Spinal cord (tissue), 10 donors: Measurements from ENCODE around the gene PAX8. TPM values are rescaled to one million over a fixed set of nuclear protein-coding genes. Genes with fewer than 3 reads are reported as not detected.
A peak's percentile ranks its signal among the peaks of the same experiment; 100 is the strongest.
"Not testable (repeated sequence)": the region's sequence is repeated elsewhere in the genome, so short reads cannot be mapped to it uniquely, and the experiment has no call there.

Source experiments
- DNase-seq, 6 donors: peaks; one replicate each; pipeline versions ENCODE4 v3.0.0 to v3.0.0-alpha.2; 2013 to 2015; ENCODE audit warnings: low spot score in 6 of 6, low read depth in 4 of 6
- H3K27ac ChIP-seq: one replicate; pipeline ENCODE4 v1.5.1; 2013; ENCODE audit warnings: low read depth, low read length, control low read depth
- H3K27me3 ChIP-seq: one replicate; pipeline ENCODE4 v1.6.1; 2013; ENCODE audit warnings: low read length; ENCODE audit not compliant: control insufficient read depth, insufficient read depth
- H3K36me3 ChIP-seq: one replicate; pipeline ENCODE4 v1.6.1; 2013; ENCODE audit warnings: low read length; ENCODE audit not compliant: control insufficient read depth, insufficient read depth
- H3K4me1 ChIP-seq: one replicate; pipeline ENCODE4 v1.6.1; 2013; ENCODE audit warnings: low read length; ENCODE audit not compliant: control insufficient read depth, insufficient read depth
- H3K4me3 ChIP-seq: one replicate; pipeline ENCODE4 v1.5.1; 2013; ENCODE audit warnings: low read depth, low read length, control low read depth
- H3K9me3 ChIP-seq: one replicate; pipeline ENCODE4 v1.6.1; 2013; ENCODE audit warnings: low read length; ENCODE audit not compliant: control insufficient read depth, insufficient read depth
- WGBS: methylation state at CpG from one replicate; pipeline ENCODE4 v1.1.5; 2013; ENCODE audit warnings: missing lambda C conversion rate; ENCODE audit not compliant: insufficient coverage; 5-methylcytosine and 5-hydroxymethylcytosine counted together
- long read RNA-seq, 4 donors: transcript quantifications; one replicate each; lab custom pipeline, GENCODE V29; 2026
- polyA plus RNA-seq, 2 donors: library from polyadenylated mRNA; unstranded; fragments of 120-200 nt; gene quantifications; one replicate each; pipeline ENCODE4 v1.2.1, GENCODE V29; 2013; ENCODE audit not compliant: insufficient read length in 2 of 2
- total RNA-seq, 2 donors: library from RNA; depleted of rRNA in 1 of 2; stranded (reverse); fragments of 120-200 nt in 1 of 2; fragments of >200 nt in 1 of 2; gene quantifications; one replicate each; pipeline versions ENCODE4 v1.2.3 to v1.2.4, GENCODE V29; 2013 to 2014
- donor health status: healthy.

PAX8 gene
- total RNA-seq: 1 to 10 TPM; 3.7 to 7.0 TPM
- polyA plus RNA-seq: 10 to 100 TPM; 25.1 to 42.7 TPM
- long read RNA-seq, donor 1, full-length matches to known transcripts: 9 of 14 reads
- long read RNA-seq, donor 1, partial matches to known transcripts: 5 of 14 reads
- long read RNA-seq, donor 1, other reads (novel, unspliced or antisense): 0 of 14 reads
- long read RNA-seq, donor 2: 0 reads
- long read RNA-seq, donor 3, partial matches to known transcripts: 0 of 1 reads
- long read RNA-seq, donor 3, other reads (novel, unspliced or antisense): 0 of 1 reads
- long read RNA-seq, donor 4, partial matches to known transcripts: 0 of 1 reads
- long read RNA-seq, donor 4, other reads (novel, unspliced or antisense): 0 of 1 reads

DNA sequence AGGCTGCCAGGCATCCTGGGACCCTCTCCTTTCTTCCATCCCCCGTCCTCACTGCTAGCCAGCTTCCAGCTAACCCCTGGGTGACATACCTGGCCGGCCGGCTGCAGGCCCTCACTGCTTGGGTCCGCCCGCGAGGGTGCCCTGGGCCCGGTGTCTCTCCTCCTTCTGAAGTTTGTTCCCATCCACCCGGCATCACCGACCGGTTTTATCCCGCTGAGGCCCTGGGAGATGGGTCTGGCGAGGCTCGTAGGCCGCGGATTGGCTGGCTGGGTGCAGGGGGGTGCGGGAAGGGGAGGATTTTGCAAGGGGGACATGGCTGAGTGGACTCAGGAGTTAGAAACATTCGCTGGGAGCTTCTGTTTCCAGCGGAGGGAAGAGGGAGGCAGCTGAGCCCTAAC, at the start of gene PAX8:
Gene PAX8, minus strand, starts transcription at position 180 of the 398 bp plus-strand sequence. CDS start 527 bp downstream, outside the sequence.
- no peak within 1 kb of the TSS for H3K4me3 ChIP-seq
- WGBS: 51% methylated on average over 18 of the region's 18 CpGs
- DNase-seq: peak in 2 of 6 donors; percentile 57 to 94

DNA sequence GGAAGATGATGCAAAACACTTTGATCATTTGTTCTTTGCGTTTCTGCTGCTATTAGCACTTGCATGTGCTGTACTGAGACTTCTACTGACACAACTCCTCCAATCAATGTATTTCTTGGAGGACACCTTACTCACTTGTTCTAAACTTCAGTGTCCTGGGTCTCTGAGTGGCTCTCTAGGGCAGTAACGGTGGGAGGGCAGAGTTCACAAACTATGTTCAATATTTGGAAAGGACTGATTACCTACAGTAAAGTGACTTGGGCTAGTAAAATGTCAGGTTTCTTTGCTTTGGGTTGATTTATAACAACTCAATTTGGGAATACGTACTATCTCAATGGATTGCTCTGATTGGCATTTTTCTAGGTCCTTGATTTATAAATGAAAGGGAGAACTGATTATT, 49.3 kb upstream of the PAX8 start:
- H3K27ac ChIP-seq: no peak overlapping the region
- H3K36me3 ChIP-seq: no peaks in the 10 kb centered on the region
- no peaks in the 10 kb centered on the region for H3K9me3 ChIP-seq
- peaks cover 21% of the 10 kb centered on the region for H3K4me1 ChIP-seq
- no peak for DNase-seq
- no peaks in the 10 kb centered on the region for H3K27me3 ChIP-seq
- H3K4me3 ChIP-seq: no peak overlapping the region
- no CpG with 5 or more reads among the region's 3 CpGs for WGBS

More for the DNA sequence above, at the start of gene PAX8:
- H3K36me3 ChIP-seq: no peaks in the 10 kb centered on the region
- peaks cover 60% of the 10 kb centered on the region for H3K27me3 ChIP-seq
- H3K9me3 ChIP-seq: no peaks in the 10 kb centered on the region
- H3K27ac ChIP-seq: no peak within 1 kb of the TSS
- peaks cover 39% of the 10 kb centered on the region for H3K4me1 ChIP-seq

DNA sequence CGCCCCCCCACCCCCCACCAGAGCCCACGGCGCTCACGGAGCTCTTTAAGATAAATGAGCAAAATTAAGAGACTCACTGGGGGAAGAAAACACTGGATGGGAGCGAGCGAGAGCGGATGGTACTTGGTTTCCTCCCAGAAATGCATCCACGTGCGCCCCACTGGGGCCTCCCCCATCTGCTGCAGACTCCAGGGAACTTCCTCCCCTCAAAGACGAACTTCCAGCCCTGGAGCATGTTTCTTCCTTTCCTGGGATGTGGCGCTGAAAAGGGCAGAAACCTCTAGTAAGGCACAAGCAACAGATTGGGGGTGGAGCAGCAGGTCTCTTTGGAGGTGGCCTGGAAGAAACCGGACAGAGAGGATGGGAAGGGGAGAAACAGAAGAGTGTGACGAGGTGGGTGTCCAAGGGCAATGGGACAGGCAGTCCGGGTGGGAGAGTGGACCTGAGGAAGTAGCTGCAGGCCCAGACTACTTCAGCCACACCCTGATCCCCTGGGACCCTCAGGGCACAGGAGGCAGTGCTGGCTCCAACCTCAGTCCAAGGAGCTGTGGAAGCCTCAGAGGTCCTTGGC, 46.5 kb upstream of the PAX8 start:
- H3K27me3 ChIP-seq, H3K9me3 ChIP-seq, H3K36me3 ChIP-seq, H3K27ac ChIP-seq: not testable (repeated sequence)
- 13% methylated on average over 5 of the region's 14 CpGs for WGBS
- Histone ChIP-seq H3K4me3 (peak overlapping the region; percentile 43), H3K4me1 (peaks cover 22% of the 10 kb centered on the region)
- DNase-seq: peak in 1 of 6 donors; percentile 11

DNA sequence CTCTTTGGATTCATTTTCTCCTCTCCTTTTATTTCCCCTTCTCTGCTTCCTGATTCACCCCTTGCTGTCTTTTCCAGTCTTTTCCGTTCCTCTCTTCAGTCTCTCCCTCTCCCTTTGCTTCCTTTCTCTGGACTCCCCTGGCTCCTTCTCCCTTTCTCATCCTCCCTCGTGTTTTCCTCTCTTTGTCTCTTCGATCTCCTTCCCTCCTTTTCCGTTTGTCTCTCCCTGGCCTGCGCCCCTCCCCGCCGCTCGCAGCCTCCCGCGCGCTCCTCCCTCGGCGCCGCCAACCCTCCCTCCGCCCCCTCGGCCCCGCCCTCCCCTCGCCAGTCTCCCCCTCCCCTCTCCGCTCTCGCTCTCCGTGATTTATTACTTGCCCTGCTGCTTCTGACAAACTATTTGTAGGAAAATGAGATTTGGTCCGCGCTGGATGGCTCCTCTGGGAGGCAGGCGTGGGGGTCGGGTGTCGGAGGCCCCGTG, 46.0 kb upstream of the PAX8 start:
- peak in 4 of 6 donors; percentile 18 to 93 (median 65) for DNase-seq
- peak overlapping the region; percentile 43 for H3K4me3 ChIP-seq
- H3K9me3 ChIP-seq: no peaks in the 10 kb centered on the region
- H3K27me3 ChIP-seq: no peaks in the 10 kb centered on the region
- WGBS: 0% methylated on average over 2 of the region's 27 CpGs
- H3K27ac ChIP-seq: no peak overlapping the region
- H3K4me1 ChIP-seq: peaks cover 22% of the 10 kb centered on the region
- no peaks in the 10 kb centered on the region for H3K36me3 ChIP-seq

DNA sequence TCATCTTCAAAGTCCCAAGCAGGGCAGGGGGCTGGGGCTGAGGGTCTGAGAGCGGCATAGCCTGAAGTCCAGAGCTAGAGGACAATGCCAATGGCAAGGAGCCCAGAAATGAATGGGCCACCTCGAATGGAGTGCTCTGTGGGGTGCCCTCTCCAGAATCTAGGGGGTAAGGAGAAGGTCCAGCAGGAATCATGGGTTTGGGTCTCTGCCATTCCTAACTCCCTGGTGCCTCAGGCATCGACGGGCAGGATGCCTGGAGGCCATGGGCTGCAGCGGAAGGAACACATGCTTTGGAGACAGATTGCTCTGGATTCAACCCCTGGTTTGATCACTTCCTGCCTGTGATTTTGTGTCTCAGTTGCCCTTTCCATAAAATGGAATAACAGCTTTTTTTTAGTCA, 44.4 kb upstream of the PAX8 start:
- not testable (repeated sequence) for H3K4me3 ChIP-seq, H3K9me3 ChIP-seq, H3K36me3 ChIP-seq, H3K27ac ChIP-seq, H3K27me3 ChIP-seq
- H3K4me1 ChIP-seq: peaks cover 22% of the 10 kb centered on the region
- 39% methylated on average over 3 of the region's 5 CpGs for WGBS
- DNase-seq: peak in 1 of 6 donors; percentile 30

DNA sequence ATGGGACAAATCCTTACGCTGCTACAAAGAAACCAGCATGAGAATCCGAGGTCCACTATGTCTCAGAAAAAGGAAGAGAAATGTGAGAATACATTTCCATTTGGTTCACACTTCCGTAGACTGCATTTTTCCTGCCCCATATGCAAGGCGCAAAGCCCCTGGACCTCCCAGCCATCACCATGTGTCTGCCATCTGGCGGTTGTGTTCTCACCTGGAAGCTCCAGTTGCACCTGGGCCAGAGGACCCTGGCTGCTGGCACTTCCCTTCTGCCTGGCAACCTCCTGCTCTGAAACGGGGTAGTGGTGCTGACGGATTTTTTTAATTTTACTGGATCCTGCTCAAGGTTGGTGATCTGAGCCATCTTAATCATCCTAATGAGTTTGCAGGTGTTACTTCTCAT, 41.4 kb upstream of the PAX8 start:
- not testable (repeated sequence) for H3K4me3 ChIP-seq, DNase-seq, H3K9me3 ChIP-seq, H3K27me3 ChIP-seq, H3K27ac ChIP-seq, H3K36me3 ChIP-seq
- WGBS: 90% methylated on average over 4 of the region's 7 CpGs
- peaks cover 17% of the 10 kb centered on the region for H3K4me1 ChIP-seq

DNA sequence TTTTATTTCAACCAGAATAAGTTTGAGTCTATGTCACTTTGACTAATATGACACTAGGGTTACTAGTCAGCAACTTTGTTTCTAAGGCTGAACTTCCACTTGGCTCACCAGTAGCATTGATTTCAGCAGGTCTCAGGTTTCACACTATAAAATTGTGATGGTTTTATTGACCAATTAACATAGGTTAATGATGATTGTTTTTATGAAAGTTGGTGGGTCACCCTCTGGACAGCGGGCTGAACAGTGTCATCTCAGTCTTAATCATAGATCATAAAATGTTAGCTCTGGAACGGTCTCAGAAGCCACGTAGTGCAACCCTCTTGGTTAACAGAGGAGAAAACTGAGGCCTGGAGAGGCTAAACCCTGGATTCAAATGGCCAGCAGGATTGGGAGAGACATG, 40.2 kb upstream of the PAX8 start:
- not testable (repeated sequence) for H3K4me1 ChIP-seq, DNase-seq, H3K9me3 ChIP-seq, H3K4me3 ChIP-seq, H3K27ac ChIP-seq, H3K36me3 ChIP-seq, H3K27me3 ChIP-seq
- no CpG with 5 or more reads among the region's 3 CpGs for WGBS

DNA sequence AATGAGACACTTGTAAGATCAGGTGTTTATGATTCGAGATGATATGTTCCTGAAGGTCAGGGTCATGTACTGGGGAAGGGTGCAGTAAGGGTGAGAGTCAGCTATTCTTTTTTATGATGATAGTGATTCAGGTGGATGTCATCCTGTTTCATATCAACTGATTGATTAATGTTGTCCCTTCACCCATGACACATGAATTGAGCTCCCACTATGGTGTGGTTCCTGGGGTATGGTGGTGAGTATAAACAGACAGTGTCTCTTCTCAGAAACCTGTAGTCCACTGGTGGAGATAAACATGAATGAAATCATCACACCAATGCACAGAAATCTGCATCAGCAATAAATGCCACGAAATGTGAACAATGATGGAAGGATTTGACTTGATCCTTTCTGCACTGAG, 37.4 kb upstream of the PAX8 start:
- no peak for DNase-seq
- H3K36me3 ChIP-seq: no peaks in the 10 kb centered on the region
- 100% methylated on average over 1 of the region's 2 CpGs for WGBS
- H3K27ac ChIP-seq: no peak overlapping the region
- H3K4me1 ChIP-seq: no peaks in the 10 kb centered on the region
- H3K27me3 ChIP-seq: no peaks in the 10 kb centered on the region
- no peak overlapping the region for H3K4me3 ChIP-seq
- H3K9me3 ChIP-seq: no peaks in the 10 kb centered on the region

DNA sequence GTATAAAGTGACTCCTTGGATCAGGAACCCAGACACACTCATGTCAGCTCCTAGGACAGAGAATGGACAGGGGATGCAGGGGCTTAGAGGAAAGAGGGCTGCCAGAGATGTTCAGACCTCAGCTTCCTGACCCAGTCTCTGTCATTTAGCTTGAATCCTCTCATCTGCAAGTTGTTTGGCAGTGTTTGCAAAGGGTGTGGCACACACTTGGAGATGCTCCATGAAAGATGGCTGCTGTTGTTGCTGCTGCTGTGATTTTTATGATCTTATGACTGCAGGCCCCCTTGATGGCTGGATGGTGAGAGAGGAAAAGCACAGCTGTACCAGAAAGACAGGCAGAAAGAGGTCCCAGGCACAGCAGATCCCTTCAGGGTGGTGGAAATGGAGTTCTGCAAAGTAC, 35.9 kb upstream of the PAX8 start:
- H3K4me3 ChIP-seq, DNase-seq, H3K9me3 ChIP-seq, H3K27me3 ChIP-seq, H3K4me1 ChIP-seq, H3K36me3 ChIP-seq, H3K27ac ChIP-seq: not testable (repeated sequence)

DNA sequence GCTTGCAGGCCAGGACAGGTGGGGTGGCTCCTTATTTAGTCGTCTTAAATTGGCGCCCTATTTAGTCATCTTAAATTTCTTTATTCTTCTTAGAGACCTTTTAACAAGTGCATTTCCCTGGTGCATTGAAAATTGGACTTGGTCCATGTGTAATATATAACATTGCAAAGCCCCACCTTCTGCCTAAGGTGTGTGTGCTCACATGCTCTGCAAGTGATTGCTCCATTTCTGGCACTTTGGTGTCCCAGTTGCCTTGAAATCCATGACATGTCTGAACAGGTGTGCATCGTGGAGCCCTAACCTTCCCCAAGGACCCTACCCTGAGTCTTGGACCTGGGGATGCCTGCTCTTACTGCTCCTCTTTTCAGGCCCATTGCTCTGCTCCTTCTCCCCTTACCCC, 35.5 kb upstream of the PAX8 start:
- not testable (repeated sequence) for H3K27ac ChIP-seq, H3K4me1 ChIP-seq, H3K9me3 ChIP-seq, H3K27me3 ChIP-seq, H3K36me3 ChIP-seq, DNase-seq, H3K4me3 ChIP-seq
- WGBS: 89% methylated on average over 1 of the region's 3 CpGs
